ENCODE data around the gene CEP104. TPM values are rescaled to one million over a fixed set of nuclear protein-coding genes. Genes with fewer than 3 reads are reported as not detected.

The CEP104 gene
- total RNA-seq, 6 experiments from 2014 or later = 16.7 to 36.4 (median 26.6) TPM

DNA sequence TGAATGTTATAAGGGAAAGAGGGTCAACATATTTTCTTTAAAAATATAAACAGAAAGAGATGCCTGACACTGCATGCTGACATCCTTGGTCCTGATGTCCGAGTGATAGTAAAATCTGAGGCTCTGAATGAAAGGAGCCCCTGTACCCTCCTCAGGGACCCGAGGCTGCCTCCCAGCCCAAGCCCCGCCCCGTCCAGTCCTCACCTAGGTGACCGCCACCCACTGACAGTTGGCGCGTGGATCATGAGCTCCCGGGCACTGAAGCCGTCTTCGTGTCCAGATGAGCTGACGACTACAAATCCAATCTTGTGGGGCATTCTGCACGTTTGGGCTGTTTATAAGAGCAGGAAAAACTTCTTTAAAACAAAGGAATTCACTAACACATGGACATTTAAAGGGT is 4.9 kb downstream of the CEP104 start:
- no peak for TF ChIP-seq POLR2A (IDR thresholded peaks at IDR 0.05)
- TF ChIP-seq, protein P1, sequence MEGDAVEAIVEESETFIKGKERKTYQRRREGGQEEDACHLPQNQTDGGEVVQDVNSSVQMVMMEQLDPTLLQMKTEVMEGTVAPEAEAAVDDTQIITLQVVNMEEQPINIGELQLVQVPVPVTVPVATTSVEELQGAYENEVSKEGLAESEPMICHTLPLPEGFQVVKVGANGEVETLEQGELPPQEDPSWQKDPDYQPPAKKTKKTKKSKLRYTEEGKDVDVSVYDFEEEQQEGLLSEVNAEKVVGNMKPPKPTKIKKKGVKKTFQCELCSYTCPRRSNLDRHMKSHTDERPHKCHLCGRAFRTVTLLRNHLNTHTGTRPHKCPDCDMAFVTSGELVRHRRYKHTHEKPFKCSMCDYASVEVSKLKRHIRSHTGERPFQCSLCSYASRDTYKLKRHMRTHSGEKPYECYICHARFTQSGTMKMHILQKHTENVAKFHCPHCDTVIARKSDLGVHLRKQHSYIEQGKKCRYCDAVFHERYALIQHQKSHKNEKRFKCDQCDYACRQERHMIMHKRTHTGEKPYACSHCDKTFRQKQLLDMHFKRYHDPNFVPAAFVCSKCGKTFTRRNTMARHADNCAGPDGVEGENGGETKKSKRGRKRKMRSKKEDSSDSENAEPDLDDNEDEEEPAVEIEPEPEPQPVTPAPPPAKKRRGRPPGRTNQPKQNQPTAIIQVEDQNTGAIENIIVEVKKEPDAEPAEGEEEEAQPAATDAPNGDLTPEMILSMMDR (IDR thresholded peaks at IDR 0.05) = no peak
- Histone ChIP-seq H3K4me3 (no peak overlapping the region), H3K27me3 (no peaks in the 10 kb centered on the region), H3K36me3 (peaks cover 0 to 28% (median 13%) of the 10 kb centered on the region in 4 donors), H3K9me3 (no peaks in the 10 kb centered on the region), H3K27ac (no peak overlapping the region), H3K4me1 (peaks cover 0 to 12% (median 6%) of the 10 kb centered on the region in 4 donors)
- DNase-seq (no peak), ATAC-seq (no peak)
- intact Hi-C loops (cut with DNase I) = no loop called here
- 91% methylated on average over 11 of the region's 12 CpGs for WGBS (ENCODE audit: insufficient coverage, low coverage, low lambda C conversion rate, missing lambda C conversion rate)

DNA sequence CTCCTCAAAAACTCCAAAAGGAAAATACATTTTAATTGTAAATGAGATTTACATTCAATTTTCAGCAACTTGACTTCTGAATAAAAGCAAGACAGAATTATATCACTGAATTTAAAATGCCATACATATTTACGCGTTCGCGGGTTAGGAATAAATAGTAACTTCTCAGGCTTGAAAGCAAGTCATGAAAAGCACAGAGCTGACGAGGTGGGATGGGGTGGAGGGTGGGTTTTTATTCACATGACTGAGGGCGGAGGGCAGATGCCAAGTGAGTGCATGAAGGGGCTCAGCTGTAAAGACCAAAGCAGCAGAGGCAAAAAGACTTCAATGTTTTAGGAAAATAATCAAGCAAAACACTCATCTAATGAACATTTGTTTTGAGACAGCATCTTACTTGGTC is 5.7 kb downstream of the CEP104 start:
- Histone ChIP-seq H3K4me1 (peaks cover 0 to 12% (median 5%) of the 10 kb centered on the region in 4 donors), H3K27me3 (no peaks in the 10 kb centered on the region), H3K27ac (no peak overlapping the region), H3K36me3 (peaks cover 0 to 34% (median 13%) of the 10 kb centered on the region in 4 donors), H3K4me3 (no peak overlapping the region), H3K9me3 (no peaks in the 10 kb centered on the region)
- intact Hi-C loops (cut with DNase I) = no loop called here
- WGBS (ENCODE audit: insufficient coverage, low coverage, low lambda C conversion rate, missing lambda C conversion rate) = 84% methylated on average over 6 of the region's 6 CpGs
- no peak for DNase-seq
- no peak for TF ChIP-seq POLR2A (IDR thresholded peaks at IDR 0.05)
- TF ChIP-seq, protein P1 (IDR thresholded peaks at IDR 0.05) = no peak
- ATAC-seq = no peak

- Histone ChIP-seq H3K36me3 (peaks cover 0 to 34% (median 13%) of the 10 kb centered on the region in 4 donors), H3K4me1 (peaks cover 0 to 7% (median 3%) of the 10 kb centered on the region in 4 donors), H3K4me3 (no peak overlapping the region), H3K9me3 (no peaks in the 10 kb centered on the region), H3K27ac (no peak overlapping the region), H3K27me3 (no peaks in the 10 kb centered on the region)
- no peak for TF ChIP-seq POLR2A (IDR thresholded peaks at IDR 0.05)
- TF ChIP-seq, protein P1 (IDR thresholded peaks at IDR 0.05) = no peak
- intact Hi-C loops (cut with DNase I) = no loop called here
- no peak for DNase-seq
- WGBS (ENCODE audit: insufficient coverage, low coverage, low lambda C conversion rate, missing lambda C conversion rate) = 73% methylated on average over 6 of the region's 12 CpGs
- peak in 1 of 4 donors; percentile 26 for ATAC-seq
Measured at GRCh38 chr1:3850857-3851256, 6.2 kb downstream of the CEP104 start.

GRCh38 chr1:3847081-3847480 is 9.9 kb downstream of the CEP104 start:
- DNase-seq = no peak

More at GRCh38 chr1:3847081-3847480, 9.9 kb downstream of the CEP104 start:
- Histone ChIP-seq H3K27me3 (no peaks in the 10 kb centered on the region), H3K9me3 (no peaks in the 10 kb centered on the region), H3K36me3 (peaks cover 0 to 48% (median 16%) of the 10 kb centered on the region in 4 donors), H3K27ac (no peak overlapping the region), H3K4me3 (no peak overlapping the region), H3K4me1 (no peaks in the 10 kb centered on the region)
- WGBS (ENCODE audit: insufficient coverage, low coverage, low lambda C conversion rate, missing lambda C conversion rate) = 85% methylated on average over 6 of the region's 6 CpGs
- TF ChIP-seq, protein P1 (IDR thresholded peaks at IDR 0.05) = no peak
- no peak for TF ChIP-seq POLR2A (IDR thresholded peaks at IDR 0.05)
- ATAC-seq = no peak
- intact Hi-C loops (cut with DNase I) = no loop called here
